ENCODE measurements around the gene DDX46. TPM values are rescaled to one million over a fixed set of nuclear protein-coding genes. Genes with fewer than 3 reads are reported as not detected.

The DDX46 gene
- total RNA-seq, 3 donors from 2014 or later (not counting 1 experiment from before 2014, with no cell fraction given): 61.4 to 74.8 (median 67.2) TPM

- H3K27ac Mint-ChIP-seq: no peak overlapping the region
- peaks cover 40% of the 10 kb centered on the region for H3K36me3 ChIP-seq (ENCODE audit: control insufficient read depth, insufficient read depth, low read length)
- WGBS (ENCODE audit: insufficient coverage): no CpG with 5 or more reads among the region's 1 CpG
Measured at GRCh38 chr5:134724872-134725271, 33.7 kb upstream of the DDX46 start.

GRCh38 chr5:134732819-134733218 lies 25.8 kb upstream of the DDX46 start:
- no peak for ATAC-seq
- 76% methylated on average over 3 of the region's 3 CpGs for WGBS (ENCODE audit: insufficient coverage)

More at GRCh38 chr5:134724872-134725271, 33.7 kb upstream of the DDX46 start:
- Histone ChIP-seq H3K27ac (ENCODE audit: low read length) (no peak overlapping the region), H3K4me1 (ENCODE audit: control insufficient read depth, insufficient read depth, low read length) (no peaks in the 10 kb centered on the region), H3K4me3 (ENCODE audit: low read length) (no peak overlapping the region), H3K9me3 (ENCODE audit: control insufficient read depth, insufficient read depth, low read length) (no peaks in the 10 kb centered on the region), H3K27me3 (ENCODE audit: control insufficient read depth, insufficient read depth, low read length) (no peaks in the 10 kb centered on the region)
- no peak for TF ChIP-seq CTCF (IDR thresholded peaks at IDR 0.05)
- H3K36me3 Mint-ChIP-seq: no peaks in the 10 kb centered on the region
- ATAC-seq (no peak), DNase-seq (no peak)
- H3K27me3 Mint-ChIP-seq (ENCODE audit: low read depth in 2 of 2): no peaks in the 10 kb centered on the region
- H3K4me1 Mint-ChIP-seq: no peaks in the 10 kb centered on the region
- intact Hi-C loops (cut with micrococcal nuclease): no loop called here
- H3K4me3 Mint-ChIP-seq: no peak overlapping the region
- H3K9me3 Mint-ChIP-seq: no peaks in the 10 kb centered on the region

GRCh38 chr5:134735243-134735642 lies 23.3 kb upstream of the DDX46 start:
- H3K4me1 ChIP-seq (ENCODE audit: control insufficient read depth, insufficient read depth, low read length): peaks cover 18% of the 10 kb centered on the region
- Mint-ChIP-seq H3K27ac (no peak overlapping the region), H3K27me3 (ENCODE audit: low read depth in 2 of 2) (no peaks in the 10 kb centered on the region), H3K36me3 (no peaks in the 10 kb centered on the region), H3K4me3 (no peak overlapping the region), H3K4me1 (peaks cover 16 to 24% of the 10 kb centered on the region in 2 donors), H3K9me3 (no peaks in the 10 kb centered on the region)
- no peaks in the 10 kb centered on the region for H3K27me3 ChIP-seq (ENCODE audit: control insufficient read depth, insufficient read depth, low read length)
- no peaks in the 10 kb centered on the region for H3K36me3 ChIP-seq (ENCODE audit: control insufficient read depth, insufficient read depth, low read length)
- no peak overlapping the region for H3K27ac ChIP-seq (ENCODE audit: low read length)
- ATAC-seq: no peak
- H3K9me3 ChIP-seq (ENCODE audit: control insufficient read depth, insufficient read depth, low read length): no peaks in the 10 kb centered on the region
- TF ChIP-seq CTCF (IDR thresholded peaks at IDR 0.05): no peak
- WGBS (ENCODE audit: insufficient coverage): 65% methylated on average over 4 of the region's 4 CpGs
- H3K4me3 ChIP-seq (ENCODE audit: low read length): no peak overlapping the region
- intact Hi-C loops (cut with micrococcal nuclease): no loop called here
- no peak for DNase-seq

More at GRCh38 chr5:134732819-134733218, 25.8 kb upstream of the DDX46 start:
- intact Hi-C loops (cut with micrococcal nuclease): no loop called here
- Mint-ChIP-seq H3K9me3 (no peaks in the 10 kb centered on the region), H3K4me3 (no peak overlapping the region), H3K27ac (no peak overlapping the region), H3K27me3 (ENCODE audit: low read depth in 2 of 2) (no peaks in the 10 kb centered on the region), H3K36me3 (no peaks in the 10 kb centered on the region), H3K4me1 (peaks cover 0 to 2% of the 10 kb centered on the region in 2 donors)
- TF ChIP-seq CTCF (IDR thresholded peaks at IDR 0.05): no peak
- H3K9me3 ChIP-seq (ENCODE audit: control insufficient read depth, insufficient read depth, low read length): no peaks in the 10 kb centered on the region
- no peak for DNase-seq
- no peak overlapping the region for H3K4me3 ChIP-seq (ENCODE audit: low read length)
- H3K36me3 ChIP-seq (ENCODE audit: control insufficient read depth, insufficient read depth, low read length): no peaks in the 10 kb centered on the region
- no peaks in the 10 kb centered on the region for H3K27me3 ChIP-seq (ENCODE audit: control insufficient read depth, insufficient read depth, low read length)
- H3K27ac ChIP-seq (ENCODE audit: low read length): no peak overlapping the region
- peaks cover 6% of the 10 kb centered on the region for H3K4me1 ChIP-seq (ENCODE audit: control insufficient read depth, insufficient read depth, low read length)

GRCh38 chr5:134736173-134736812 lies 22.3 kb upstream of the DDX46 start:
- H3K9me3 ChIP-seq (ENCODE audit: control insufficient read depth, insufficient read depth, low read length): no peaks in the 10 kb centered on the region
- Mint-ChIP-seq H3K36me3 (no peaks in the 10 kb centered on the region), H3K4me3 (no peak overlapping the region), H3K9me3 (no peaks in the 10 kb centered on the region), H3K27me3 (ENCODE audit: low read depth in 2 of 2) (no peaks in the 10 kb centered on the region), H3K4me1 (peaks cover 16 to 27% of the 10 kb centered on the region in 2 donors), H3K27ac (no peak overlapping the region)
- no peak for ATAC-seq
- peaks cover 18% of the 10 kb centered on the region for H3K4me1 ChIP-seq (ENCODE audit: control insufficient read depth, insufficient read depth, low read length)
- DNase-seq: no peak
- intact Hi-C loops (cut with micrococcal nuclease): no loop called here
- no CpG with 5 or more reads among the region's 2 CpGs for WGBS (ENCODE audit: insufficient coverage)
- H3K36me3 ChIP-seq (ENCODE audit: control insufficient read depth, insufficient read depth, low read length): peaks cover 2% of the 10 kb centered on the region
- peak overlapping the region; percentile 13 for H3K27ac ChIP-seq (ENCODE audit: low read length)
- H3K27me3 ChIP-seq (ENCODE audit: control insufficient read depth, insufficient read depth, low read length): no peaks in the 10 kb centered on the region
- no peak for TF ChIP-seq CTCF (IDR thresholded peaks at IDR 0.05)
- no peak overlapping the region for H3K4me3 ChIP-seq (ENCODE audit: low read length)
